Measurements from ENCODE around the gene S100A13.

- TF ChIP-seq, protein P1, sequence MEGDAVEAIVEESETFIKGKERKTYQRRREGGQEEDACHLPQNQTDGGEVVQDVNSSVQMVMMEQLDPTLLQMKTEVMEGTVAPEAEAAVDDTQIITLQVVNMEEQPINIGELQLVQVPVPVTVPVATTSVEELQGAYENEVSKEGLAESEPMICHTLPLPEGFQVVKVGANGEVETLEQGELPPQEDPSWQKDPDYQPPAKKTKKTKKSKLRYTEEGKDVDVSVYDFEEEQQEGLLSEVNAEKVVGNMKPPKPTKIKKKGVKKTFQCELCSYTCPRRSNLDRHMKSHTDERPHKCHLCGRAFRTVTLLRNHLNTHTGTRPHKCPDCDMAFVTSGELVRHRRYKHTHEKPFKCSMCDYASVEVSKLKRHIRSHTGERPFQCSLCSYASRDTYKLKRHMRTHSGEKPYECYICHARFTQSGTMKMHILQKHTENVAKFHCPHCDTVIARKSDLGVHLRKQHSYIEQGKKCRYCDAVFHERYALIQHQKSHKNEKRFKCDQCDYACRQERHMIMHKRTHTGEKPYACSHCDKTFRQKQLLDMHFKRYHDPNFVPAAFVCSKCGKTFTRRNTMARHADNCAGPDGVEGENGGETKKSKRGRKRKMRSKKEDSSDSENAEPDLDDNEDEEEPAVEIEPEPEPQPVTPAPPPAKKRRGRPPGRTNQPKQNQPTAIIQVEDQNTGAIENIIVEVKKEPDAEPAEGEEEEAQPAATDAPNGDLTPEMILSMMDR (conservative IDR thresholded peaks at IDR 0.05 in 1 of 2, IDR thresholded peaks at IDR 0.05 in 1 of 2; ENCODE audit: low read depth in 1 of 2, low read length in 2 of 2) = no peak
- TF ChIP-seq EZH2 (IDR thresholded peaks at IDR 0.05; ENCODE audit: low read length, missing control alignments) = no peak
These were observed 19.1 kb downstream of the S100A13 start for GRCh38 chr1:153608089-153608682.

All from fibroblast of lung (primary cell).